Activated T-cell treated with anti-CD3 and anti-CD28 coated beads, Interleukin-2, amount 50 U/mL, for 1 hour (primary cell): ENCODE results near the gene LRRC18.

Experiments
- DNase-seq: peaks from one replicate; pipeline ENCODE4 v3.0.0-alpha.2; 2020

LRRC18 gene

DNA sequence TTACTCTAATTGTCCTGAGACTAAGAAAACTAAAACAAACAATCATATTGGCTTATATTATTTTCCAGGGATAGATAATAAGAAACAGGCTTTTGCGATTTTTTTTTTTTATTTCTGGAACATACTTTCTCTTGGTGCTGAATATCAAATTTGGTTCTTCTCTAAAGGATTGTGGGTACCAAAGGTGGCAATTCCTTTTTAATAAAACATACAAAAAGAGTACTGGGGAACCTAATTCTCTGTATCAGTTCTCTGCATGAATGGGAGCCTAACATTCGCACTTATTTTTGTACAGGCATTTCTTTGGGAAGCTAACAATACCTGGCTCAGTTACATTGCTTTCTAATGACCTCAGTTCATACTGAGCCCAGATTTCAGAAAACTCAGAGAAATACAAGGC, 32.8 kb downstream of the LRRC18 start:
- no peak for DNase-seq

DNA sequence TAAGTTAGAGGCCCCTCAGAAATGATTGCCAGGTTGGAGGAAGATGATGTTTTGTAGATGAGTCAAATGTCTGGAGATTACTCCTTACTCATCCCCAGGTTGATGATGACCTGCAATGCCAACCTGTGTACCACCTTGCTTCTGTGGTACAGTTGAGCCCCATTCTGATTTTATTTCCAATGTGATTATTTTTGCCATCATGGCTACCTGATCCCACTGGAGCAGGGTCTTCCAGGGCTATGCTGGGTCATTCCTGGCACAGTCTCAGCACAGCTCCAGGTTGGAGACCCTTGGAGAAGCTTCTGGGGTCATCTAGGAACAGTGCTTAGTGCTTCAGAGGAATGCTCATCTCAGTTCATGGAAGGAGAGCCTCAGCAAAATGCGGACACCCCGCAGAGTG, 34.3 kb downstream of the LRRC18 start:
- no peak for DNase-seq

DNA sequence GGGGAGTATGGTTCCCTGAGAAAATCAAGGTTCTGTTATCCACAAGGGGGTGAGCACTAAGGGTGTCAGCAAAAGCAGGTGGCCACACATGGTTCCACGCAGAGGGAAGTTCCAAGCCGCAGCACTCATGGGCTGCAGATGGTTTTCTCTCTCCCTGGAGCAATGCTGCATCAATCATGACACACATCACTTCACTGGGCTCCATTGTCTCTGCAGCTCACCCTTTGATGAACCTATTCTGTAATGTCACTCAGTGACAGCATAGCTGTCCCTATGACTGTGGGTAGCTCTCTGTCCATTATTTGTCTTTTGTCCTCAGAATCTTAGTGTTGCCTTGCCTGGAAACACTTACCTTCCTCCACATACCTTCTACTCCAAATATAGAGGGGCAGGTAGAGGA, 34.8 kb downstream of the LRRC18 start:
- no peak for DNase-seq

DNA sequence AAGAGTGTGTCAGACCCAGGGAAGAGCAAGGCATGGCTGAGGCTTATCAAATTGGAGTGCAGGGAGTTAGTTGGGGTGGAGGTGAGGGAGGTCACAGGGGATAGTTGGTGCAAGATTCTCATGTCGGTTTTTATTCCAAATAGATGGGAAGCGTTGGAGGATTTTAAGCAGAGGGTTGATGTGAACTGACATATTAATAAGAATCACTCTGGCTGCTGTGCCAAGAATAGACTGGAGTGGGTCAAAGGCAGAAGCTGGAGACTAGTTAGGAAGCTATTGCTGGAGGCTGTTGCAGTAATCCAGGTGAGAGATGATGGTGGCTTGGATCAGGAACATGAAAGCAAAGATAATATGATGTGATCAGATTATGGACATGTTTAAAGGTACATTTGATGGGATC, 36.5 kb downstream of the LRRC18 start:
- DNase-seq, result no peak

DNA sequence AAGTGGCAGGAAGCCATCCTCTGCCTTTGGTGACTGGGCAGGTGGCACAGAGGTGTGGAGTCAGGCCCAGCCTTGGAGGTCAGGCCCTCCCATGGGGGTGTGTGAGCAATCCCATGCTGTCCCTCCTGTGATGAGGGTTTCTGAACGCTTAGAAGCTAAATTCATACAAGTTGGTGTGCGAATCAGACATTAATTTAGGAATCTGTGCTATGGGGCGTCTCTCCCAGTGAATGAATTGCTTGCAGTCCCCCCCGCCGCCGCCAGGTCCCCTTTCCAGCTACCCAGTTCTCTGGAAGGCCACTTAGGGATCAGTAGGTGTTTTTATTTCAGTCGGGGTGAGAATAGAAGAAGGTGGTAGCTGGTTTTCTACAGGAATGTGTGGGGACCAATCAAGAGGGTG, 37.5 kb downstream of the LRRC18 start:
- DNase-seq, result no peak

DNA sequence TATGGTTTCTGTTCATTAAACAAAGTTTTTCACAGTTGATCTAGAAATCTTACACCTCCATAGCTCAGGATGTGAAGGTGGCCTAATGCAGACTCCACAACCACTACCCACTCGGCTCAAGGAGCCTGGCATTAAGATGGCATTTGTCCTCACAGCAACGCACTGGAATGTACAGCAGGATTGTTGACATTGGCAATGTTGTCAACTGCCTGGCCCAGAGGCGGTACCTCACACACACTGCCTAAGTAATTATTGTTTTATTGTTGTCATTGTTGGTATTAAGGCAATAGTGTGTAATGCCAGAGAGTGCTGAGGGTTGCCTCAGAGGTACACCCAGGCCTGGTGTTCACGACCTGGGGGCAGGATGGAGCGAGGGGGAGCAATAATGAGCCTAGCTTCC, 38.3 kb downstream of the LRRC18 start:
- no peak for DNase-seq

DNA sequence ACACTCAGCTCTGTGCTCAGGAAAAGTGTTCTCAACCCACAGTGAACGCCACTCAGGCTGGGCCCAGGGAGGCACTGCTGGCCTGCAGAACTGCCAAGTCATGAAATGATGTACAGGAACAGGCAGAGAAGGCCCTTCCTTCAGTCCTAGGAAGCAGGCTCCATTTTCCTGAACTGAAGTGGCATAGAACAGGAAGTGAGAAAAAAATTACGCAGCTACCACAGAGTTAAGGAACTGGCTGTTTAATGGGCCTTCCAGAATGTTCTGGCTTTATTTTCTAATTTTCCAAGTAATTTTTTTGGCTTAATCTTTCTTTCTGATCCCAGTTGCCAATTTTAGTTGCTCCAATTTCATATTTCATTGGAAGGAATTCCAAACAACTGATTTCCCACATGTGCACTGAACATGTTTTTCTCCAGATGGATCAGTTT, 39.3 kb downstream of the LRRC18 start:
- DNase-seq, result no peak

DNA sequence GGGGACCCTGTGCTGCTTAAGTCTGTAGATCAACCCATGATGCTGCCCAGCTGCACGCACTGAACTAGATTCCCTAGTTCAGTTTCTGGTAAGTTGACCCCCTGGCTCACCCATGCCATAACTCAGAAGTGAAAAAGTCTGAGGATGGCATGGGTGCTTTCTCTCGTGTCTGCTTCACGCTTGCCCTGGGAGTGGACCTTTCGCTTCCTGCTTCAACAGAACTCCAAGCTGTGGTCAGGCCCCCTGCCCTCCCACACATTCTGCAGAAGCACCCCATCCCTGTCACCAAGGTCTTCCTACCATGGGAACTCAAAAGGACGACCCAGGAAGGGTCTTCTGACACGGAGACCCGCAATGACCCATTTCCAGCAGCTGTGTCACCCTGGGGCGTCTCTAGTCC, 39.9 kb downstream of the LRRC18 start:
- no peak for DNase-seq

DNA sequence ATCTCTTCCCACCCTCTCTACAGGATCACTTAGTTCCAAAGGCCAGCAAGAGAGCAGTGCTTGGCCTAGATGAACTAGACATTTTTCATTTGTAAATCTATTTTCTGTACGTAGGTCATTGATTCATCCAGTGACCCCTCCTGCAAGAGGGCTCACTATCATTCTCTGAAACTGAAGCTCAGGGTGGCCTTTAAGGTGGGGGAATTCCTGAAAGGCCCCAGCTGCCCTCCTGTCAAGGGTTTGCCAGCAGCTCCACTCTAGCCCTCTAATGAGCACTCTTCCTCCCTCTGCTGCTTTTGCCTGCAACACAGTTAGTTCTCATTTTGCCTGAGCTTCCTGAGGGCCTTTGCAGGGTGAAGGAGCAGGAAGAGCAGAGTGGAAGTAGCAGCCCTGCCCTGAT, 41.2 kb downstream of the LRRC18 start:
- DNase-seq, result no peak

DNA sequence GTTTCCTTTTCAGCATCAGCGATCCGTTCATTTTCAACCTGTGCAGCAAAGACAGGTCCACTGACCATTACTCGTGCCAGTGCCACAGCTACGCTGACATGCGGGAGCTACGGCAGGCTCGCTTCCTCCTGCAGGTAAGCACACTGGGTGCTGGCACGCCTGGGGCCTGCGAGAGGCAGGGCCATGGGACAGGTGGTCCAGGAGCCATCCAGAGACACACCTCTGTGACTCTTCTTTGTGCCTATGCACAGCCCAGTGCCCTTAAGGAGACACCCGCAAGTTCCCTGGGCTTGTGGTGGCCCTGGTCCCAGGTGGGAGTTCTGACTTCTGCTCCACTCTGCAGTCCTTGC, 42.2 kb downstream of the LRRC18 start:
- DNase-seq, result no peak

DNA sequence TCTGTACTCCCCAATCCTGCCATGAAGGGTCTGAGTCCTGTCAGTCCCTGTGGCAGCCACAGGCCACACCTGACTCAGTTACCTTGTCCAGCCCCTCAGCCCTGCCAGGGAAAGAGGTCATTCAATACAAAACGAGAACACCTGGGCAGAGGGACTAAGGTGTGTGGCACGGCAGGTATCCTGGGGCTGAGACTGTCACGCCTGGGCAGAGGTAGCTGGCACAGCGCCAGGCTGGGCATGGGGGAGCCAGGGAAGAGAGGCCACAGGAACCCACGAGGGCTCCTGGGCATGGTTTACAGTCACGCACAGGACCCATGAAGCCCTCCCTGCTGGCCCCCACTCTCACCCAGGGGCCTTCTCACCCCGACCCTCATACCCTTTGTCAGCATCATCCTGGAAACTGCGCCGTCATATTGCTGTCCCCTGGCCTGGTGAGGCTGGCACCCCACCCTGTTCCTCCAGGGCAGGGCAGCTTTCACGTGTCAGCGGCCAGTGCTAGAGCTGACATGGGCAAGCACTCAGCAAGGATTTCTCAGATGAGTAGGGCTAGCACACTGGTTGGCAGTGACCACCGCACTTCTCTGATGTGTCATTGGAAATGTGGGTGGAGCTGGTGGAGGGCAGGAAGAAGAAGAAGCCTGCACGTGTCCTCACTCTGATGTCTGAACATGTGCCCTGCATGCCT, 42.7 kb downstream of the LRRC18 start:
- DNase-seq, result no peak

DNA sequence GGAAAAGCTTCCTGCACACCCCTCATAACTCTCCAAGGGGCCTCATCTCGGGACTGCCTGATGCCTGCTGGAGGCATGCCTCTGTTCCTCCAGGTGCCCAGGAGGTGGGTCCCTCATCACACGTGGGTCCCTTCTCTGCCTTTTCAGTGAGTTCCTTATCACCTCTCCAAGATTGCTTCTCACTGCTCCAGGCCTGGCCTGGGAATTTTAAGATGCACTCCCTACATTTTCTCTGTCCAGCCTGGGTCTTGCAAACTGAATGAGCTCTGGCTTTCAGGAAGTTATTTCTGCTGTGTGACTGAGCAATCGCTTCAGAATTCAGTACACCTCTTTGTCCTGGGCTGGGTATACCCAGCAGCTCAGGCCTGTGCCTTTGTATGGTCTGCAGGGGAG, 43.8 kb downstream of the LRRC18 start:
- no peak for DNase-seq

DNA sequence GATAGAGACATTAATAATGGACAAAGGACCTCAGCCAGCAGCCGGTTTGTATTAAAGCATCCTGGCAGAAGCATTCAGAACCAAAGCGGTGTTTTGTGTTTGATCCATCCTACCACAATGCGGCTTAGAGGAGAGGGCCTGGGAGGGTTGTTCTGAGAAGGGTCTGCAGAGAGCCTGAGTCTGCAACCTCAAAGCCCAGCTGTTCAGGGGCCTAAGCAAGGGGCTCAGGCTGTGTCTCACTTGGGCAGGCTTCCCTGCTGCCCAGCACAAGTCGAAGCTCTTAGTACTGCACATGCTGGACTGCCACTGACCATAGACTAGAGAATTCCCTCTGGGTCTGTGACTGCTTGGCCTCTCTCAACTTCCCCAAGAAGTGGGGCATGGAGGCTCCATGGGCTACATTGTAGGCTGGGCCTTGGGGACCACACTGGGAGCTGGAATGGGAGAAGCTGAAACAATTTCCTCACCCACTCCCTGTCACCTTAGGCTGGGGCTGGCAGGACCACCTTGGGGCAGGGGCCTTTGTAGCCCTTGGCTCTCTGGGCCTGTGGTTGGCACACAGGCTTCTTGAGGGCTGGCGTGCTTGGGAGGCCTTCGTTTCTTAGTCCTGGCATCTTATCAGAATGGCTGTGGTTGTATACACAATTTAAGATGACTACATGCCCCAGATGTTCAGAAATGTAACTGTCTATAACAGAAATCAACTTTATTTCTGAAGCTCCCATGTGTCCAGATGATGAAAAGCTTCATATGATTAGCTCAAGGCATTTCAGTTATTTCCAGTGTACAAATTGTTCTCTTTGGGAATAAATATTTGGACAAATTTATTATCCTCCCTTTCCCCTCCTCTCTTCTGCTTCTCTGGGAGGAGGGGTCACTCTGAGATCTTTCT, 44.5 kb downstream of the LRRC18 start:
- DNase-seq, result no peak

DNA sequence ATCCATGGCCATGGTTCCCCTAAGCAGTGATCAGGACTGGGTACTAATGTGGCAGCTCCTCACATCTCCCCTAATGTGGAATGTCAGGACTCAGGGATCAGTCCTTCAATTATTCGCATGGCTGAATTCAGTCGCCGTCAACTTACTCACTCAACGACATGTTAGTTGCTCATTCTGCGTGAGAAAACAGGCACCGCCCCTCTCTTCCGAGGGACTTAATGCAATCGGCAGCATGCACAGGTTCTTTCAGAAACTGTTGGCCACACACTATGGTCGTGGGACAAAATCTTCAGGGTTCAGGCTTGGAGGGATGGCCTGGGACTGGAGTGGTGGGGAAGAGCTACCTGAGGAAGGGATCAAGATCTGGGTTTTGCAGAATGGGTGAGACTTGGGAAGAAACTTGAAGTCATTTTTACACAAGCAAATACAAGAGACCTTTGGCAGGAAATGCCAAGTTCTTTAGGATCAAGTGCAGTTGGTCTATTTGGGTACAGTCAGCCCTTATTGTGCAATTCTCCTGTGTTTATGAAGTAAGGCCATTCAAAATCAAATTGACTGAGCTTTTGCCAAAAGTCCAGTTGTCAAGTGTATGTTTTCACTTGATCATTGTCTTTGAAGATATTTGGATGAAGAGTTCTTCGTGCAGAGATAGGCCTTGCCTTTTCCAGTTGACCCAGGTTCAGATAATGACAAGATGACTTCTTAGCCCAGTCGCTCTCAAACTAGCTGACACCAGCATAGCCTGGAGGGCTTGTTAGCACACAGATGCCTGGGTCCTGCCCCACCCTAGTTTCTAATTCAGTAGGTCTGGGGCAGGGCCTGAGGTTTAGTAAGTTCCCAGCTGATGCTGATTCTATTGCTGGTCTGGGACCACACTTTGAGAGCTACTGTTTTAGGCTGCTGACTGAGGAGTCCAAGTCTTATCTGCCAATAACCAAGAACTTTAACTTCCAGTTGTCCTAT, 48.5 kb downstream of the LRRC18 start:
- DNase-seq, result no peak

DNA sequence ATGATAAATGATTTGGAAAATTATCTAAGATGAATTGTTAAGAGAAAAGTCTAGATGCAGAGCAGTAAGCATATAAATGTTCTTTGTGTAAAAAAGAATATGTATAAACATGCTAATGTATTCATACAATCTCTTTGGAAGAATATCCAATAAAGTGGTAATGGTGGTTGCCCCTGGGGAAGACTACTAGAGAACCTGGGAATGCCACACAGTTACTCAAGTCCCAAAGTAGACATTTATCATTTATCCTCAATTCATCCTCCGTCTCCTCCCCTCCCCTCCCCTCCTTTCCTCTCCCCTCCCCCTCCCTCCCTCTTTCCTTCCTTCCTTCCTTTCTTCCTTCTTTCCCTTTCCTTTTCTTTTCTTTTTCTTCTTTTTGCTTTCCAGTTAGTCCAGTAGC, 51.7 kb downstream of the LRRC18 start:
- DNase-seq, result no peak

DNA sequence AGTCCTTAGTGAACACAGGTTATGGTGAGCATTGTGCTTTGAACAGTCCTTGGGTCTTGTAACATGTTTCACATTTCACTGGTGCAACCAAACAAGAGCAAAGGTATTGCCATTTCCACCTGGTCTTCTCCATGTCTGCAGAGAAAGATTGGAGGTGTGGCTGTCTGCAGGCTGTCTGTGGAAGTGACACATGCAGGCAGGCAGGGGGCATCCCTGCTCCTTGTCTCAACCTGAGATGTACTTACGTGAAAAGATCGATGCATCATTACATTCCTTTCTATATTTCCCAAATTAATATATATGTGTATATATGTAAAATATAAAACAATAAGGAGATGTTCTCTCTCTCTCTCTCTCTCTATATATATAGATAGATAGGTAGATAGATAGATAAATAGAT, 54.3 kb downstream of the LRRC18 start:
- no peak for DNase-seq

DNA sequence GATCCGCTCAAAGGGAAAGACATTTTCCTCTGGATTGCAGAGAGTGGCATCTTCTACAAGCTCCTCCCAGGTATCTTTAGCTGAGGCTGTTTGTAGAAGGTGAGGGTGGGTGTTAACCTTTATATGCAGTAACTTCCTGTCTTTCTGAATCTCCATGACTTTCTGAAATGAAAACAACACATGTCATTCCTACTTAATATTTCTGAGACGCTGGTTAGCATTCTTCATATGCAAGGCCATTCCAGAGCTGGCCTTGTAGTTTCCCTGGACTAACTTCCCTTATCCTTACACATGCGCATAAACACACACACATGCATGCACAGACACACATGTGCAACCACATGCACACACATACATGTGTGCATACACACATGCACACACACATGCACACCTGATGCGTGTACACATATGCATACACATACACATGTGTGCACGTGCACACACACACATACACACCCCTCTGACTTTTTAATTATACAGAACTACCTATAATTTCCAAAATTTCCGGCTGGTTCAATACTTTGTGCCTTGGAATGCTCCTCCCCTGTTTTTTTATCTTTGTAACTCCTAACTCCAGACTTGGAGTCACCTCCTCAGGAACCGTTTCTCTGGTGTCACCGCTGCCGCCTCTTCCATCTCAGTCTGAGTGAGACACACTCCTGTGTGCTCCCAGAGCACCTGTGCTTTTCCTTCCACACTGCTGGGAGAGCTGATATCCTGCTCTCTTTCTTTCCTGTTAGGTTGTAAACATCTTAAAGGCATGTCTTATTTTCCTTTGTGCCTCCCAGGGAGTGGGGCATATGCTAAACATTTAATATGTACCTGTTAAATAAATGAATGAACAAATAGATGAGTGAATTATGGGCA, 55.2 kb downstream of the LRRC18 start:
- no peak for DNase-seq

DNA sequence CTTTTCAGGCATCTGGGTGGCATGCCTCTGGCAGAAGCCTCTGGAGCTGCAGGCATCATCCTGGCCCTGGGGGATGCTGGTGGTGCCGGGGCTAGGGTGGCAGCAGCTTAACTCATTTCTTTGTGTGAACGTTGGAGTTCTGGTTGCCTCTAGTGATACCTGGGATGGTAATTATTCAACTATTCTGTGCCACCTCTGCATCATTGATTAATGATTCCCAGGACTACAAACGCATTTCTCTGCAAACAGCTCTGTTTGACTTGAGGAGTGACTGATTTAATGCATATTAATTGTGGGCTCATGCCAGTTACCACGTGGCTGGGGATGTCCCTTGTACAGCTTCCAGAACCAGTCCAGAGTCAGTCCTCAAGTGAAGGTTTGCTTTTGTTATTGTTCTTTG, 55.9 kb downstream of the LRRC18 start:
- DNase-seq, result no peak

DNA sequence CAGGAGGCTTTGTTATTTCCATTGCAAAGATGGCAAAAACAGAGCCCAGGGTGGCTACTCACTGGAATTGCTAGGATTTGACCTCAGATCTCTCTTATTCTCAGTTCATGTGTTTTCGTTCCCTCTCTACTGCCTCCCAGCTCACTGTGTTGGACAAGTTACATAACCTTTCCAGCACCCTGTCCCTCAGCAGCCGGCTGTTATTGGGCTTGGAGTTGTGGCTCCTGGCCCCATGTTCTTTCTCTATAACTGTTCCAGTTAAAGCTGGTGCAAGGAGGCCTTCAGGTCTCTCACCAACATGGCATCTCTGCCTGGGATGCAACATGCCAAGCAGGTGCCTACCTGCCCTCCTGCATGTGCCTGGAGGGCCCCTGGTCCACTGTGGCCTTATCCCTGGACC, 56.8 kb downstream of the LRRC18 start:
- no peak for DNase-seq

DNA sequence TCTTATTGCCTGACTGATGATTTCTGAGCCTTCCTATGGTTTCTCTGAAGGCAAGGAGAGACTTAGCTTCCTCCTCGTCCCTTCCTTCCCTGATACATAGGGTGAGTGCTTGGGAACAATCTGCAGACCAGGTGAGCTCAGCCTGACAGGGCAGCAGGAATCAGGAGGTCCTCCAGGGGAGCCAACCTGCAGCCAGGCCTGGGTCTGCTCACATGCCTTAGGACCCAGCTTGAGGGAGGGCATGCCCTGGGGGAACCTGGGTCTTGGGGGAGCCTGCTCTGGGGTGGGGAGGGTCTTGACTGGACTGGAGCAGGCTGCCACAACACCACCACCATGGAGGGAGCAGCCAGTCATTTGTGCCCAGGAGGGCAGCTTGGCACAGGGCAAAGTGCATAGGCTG, 57.7 kb downstream of the LRRC18 start:
- DNase-seq, result no peak

DNA sequence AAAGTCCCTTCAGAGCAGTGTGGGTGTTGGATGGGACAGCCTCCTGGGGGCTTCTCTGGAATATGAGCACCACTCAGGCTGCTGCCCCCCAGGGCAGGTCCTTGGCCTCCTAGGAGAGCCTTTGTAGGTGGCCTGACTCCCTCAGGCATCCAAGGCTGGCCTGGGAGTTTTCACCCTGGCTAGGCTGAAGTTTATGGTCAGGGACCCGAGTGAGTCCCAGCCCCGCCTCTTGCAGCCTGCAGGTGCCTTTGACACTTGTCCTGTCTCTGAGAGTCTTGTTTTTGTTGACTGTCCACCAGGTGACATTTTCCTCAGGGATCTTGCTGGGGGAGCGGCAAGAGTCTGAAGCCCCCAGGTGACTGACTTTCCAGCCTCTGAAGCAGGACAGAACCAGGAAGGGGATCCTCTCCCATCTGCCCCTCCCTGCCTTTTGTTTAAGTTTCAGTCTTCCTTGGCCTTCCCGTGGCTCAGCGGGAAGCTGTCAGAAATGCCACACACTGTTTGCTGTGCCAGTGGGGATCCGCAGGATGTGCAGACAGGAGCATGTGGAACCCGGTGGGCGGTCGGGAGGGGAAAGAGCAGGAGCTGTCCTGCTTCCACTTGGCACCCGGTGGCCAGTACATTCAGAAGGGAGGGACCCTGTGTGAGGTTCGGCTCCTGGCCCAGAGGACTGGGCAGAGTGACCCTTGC, 59.5 kb downstream of the LRRC18 start:
- no peak for DNase-seq

DNA sequence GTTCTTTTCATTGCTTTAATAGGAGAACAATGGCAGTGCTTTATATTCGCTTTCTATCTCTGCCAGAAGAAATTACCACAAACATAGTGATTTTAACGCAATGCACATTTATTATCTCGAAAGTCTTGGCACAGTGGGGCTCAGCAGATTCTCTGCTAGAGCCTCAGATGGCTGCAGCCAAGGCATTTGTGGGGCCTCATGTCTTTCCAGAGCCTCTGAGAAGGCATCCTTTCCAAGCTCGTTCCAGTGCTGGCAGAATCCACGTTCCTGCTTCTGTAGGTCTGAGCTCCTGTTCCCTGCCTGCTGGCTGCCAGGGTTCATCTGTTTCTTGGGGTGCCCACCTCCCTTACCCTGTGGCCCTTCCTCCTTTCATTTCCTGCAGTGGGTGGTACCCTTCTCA, 60.2 kb downstream of the LRRC18 start:
- DNase-seq, result no peak
